Stimulated activated CD4-positive, alpha-beta T cell treated with anti-CD3 and anti-CD28 coated beads, Interleukin-1b, Interleukin-23, amount 100 ng/mL, for 4 hours (primary cell): Measurements from ENCODE around the gene CD1D.
A peak's percentile ranks its signal among the peaks of the same experiment; 100 is the strongest.
"Not testable (repeated sequence)": the region's sequence is repeated elsewhere in the genome, so short reads cannot be mapped to it uniquely, and the experiment has no call there.

Experiments used
- DNase-seq, 2 donors: peaks; one replicate each; pipeline ENCODE4 v3.0.0-alpha.2; 2020; ENCODE audit warnings: low read depth in 2 of 2

Gene CD1D

DNA sequence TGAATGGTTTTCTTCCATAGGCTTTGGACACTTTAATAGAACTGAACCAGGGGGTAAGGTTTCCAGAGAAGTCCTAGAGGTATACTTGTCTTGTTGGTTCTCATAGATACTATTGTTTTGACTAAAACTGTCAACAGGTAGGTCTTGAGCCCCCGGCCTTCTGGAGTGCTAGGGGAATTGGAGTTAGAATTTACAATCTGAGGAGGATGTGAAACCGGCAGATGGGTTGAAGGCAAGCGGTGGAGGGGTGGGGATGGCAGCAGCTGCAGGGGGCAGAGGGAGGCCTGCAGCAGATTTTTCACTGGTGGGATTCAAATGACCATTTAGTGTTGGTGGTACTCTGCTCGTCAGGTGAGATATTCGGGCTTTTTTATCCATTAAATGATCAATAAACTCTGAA lies 4.3 kb upstream of the CD1D start:
- no peak for DNase-seq

- DNase-seq, result not testable (repeated sequence)
Observed at GRCh38 chr1:158176849-158177699, 3.6 kb upstream of the CD1D start.

- peak in 1 of 2 donors; percentile 17 for DNase-seq
Observed at GRCh38 chr1:158177700-158178450, 2.8 kb upstream of the CD1D start.

GRCh38 chr1:158179301-158180041 lies 1.2 kb upstream of the CD1D start:
- no peak for DNase-seq

DNA sequence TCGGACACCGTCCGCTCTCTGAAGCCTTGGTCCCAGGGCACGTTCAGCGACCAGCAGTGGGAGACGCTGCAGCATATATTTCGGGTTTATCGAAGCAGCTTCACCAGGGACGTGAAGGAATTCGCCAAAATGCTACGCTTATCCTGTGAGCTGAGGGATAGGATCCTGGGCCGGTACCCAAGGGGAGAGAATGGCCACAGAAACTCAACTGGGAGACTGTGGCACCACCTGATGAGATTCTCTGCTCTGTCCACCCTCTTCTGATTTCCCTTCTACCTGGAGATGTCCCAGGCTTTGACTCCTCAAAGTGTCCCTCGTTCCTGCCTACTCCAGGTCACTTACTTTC lies 855 bp downstream of the CD1D start:
- DNase-seq, result no peak

GRCh38 chr1:158185770-158186169 lies 5.1 kb downstream of the CD1D start:
- DNase-seq, result no peak

DNA sequence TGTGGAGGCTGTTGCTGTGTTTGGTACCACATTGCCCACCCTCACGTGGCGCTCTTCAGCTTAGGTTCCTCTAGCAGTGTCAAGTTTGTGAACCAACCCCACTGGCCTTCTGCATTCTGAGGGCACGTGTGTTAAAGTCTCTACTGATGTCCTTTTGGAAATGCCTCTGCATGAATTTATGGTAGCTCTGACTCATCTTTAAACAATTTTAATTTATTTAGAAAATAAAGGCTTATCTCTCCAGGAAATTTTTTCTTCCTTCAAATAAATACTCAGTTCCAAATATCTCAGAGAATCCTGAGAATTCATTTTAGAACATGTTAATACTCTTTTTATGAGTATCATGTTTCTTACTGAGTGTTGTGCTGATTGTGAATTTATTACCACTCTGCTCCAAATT lies 5.5 kb downstream of the CD1D start:
- no peak for DNase-seq

DNA sequence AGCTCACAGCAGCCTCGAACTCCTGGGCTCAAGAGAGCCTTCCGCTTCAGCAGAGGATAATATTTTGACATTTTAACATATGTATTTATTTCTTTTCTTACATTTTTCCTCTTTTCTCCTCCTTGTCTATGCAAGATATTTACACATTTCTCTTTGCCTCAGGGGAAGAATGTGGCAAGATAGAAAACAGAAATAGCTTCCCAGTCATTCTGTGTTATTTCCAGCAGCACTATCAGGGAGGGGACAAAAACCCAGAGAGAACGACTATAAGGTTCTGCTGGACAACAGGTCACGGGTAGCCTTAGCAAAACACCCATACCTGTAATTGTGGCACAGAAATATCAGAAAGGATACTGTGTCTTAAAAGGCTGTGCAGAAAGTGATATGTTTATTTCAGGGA lies 7.9 kb downstream of the CD1D start:
- DNase-seq, result no peak

- DNase-seq, result no peak
Observed at GRCh38 chr1:158189624-158190023, 8.9 kb downstream of the CD1D start.

DNA sequence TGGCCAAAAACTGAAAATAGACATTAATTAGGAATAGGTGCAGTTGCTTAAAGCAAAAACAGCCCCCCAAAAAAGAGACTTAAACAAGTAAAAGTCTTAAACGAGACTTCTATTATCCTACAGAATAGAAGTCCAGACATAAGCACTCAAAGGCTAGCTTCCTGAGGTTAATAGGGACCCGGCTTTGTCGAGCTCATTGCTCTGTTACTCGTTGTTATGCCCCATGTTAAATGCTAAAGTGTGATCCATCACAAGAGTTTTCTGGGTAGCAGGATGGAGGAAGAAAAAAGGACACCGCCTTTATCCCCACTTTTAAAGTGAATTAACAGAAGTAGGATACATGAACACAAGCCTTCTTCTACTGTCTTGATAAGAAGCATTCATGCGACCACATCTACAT lies 10.6 kb downstream of the CD1D start:
- no peak for DNase-seq

- no peak for DNase-seq
Observed at GRCh38 chr1:158196461-158196860, 15.8 kb downstream of the CD1D start.

- DNase-seq, result no peak
Observed at GRCh38 chr1:158199849-158200248, 19.2 kb downstream of the CD1D start.

DNA sequence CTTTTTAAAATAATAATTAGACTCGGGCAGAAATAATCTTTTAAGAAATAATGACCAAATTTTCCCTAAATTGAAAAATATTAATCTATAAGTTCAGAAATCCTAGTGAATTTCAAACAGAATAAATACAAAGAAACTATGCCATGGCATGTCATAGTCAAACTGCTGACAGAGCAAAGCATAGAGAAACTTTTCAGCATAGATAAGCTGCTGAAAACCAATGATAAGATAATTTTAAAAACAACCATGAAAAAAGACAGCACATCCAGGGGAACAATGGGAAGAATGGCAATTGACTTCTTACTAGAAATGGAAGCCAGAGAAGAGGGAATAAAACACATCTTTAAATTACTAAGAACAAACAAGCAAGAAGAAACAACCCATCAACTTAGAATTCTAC lies 19.8 kb downstream of the CD1D start:
- no peak for DNase-seq

- no peak for DNase-seq
Observed at GRCh38 chr1:158203693-158204457, 23.2 kb downstream of the CD1D start.

DNA sequence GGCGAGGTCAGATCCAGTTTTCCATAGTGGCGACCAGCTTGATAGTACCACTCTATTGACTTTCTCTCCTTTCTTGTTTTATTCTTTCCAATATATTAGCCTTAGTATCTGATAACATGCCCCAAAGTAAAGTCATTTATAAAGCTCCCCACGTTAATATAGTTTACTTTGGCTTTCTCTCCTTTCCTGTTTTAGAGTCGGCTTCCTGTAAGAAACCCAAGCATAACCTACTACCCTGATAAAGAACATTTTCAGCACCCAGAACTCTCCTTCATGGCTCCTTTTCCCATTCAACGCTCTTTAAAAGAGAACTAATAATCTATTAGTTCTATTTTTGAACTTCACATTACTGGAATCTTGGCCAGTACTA lies 23.7 kb downstream of the CD1D start:
- DNase-seq, result no peak

- DNase-seq, result no peak
Observed at GRCh38 chr1:158208586-158209116, 28.0 kb downstream of the CD1D start.

GRCh38 chr1:158212320-158212719 lies 31.6 kb downstream of the CD1D start:
- no peak for DNase-seq

GRCh38 chr1:158223445-158223844 lies 42.8 kb downstream of the CD1D start:
- not testable (repeated sequence) for DNase-seq

DNA sequence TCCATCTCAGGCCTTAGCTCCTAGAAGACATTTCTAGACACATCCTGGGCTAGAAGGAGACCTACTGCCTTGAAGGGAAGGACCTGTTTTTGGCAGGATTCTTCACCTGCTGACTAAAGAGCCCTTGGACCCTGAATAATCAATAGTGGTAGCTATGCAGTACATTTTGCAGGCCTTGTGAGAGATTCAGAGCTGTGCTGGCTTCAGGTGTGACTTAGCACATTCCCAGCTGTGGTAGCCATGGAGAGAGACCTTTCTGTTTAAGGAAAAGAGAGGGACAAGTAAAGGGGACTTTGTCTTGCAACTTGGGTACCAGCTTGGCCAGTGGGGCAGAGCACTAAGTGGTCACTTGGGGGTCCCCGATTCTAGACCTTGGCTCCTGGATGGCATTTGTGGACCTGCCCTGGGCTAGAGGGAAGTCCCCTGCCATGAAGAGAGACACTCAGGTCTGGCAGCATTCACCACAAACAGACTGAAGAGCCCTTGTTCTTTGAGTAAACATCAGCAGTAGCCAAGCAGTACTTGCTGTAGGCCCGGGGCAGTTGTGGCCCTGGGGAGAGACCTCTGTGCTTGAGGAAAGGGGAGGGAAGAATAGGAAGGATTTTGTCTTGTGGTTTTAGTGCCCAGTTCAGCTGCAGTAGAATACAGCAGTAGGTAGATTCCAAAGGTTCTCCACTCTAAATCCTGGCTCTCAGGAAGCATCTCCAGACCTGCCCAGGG lies 47.4 kb downstream of the CD1D start:
- no peak for DNase-seq
